Activated CD4-positive, alpha-beta T cell treated with anti-CD3 and anti-CD28 coated beads for 36 hours (primary cell): ENCODE results near the gene REP15. TPM values are rescaled to one million over a fixed set of nuclear protein-coding genes. Genes with fewer than 3 reads are reported as not detected.
A peak's percentile ranks its signal among the peaks of the same experiment; 100 is the strongest.
"Not testable (repeated sequence)": the region's sequence is repeated elsewhere in the genome, so short reads cannot be mapped to it uniquely, and the experiment has no call there.

Experiments used
- ATAC-seq: fragments of 200-7000 bp; cut with Tn5 transposase; one replicate; pipeline ENCODE4 v1.10.0; 2021; ENCODE audit warnings: mild to moderate bottlenecking, moderate library complexity
- CTCF ChIA-PET: fragments of 350-600 bp; sonication (Branson Sonifier 250); formaldehyde crosslinking; loops from one replicate; lab custom pipeline; 2021; ENCODE audit warnings: antibody characterized with exemption; lab: Charles Lee
- POLR2A ChIA-PET: fragments of 350-600 bp; sonication (Branson Sonifier 250); formaldehyde crosslinking; loops from one replicate; lab custom pipeline; 2021; ENCODE audit warnings: antibody characterized with exemption, inconsistent platforms; lab: Charles Lee
- DNase-seq: peaks from one replicate; pipeline ENCODE4 v3.0.0-alpha.2; 2020
- H3K27ac Mint-ChIP-seq: one replicate; pipeline ENCODE4 v1.8.0; 2021; ENCODE audit warnings: mixed read lengths
- H3K27me3 Mint-ChIP-seq: one replicate; pipeline ENCODE4 v1.8.0; 2021; ENCODE audit warnings: mixed read lengths
- H3K36me3 Mint-ChIP-seq: one replicate; pipeline ENCODE4 v1.8.0; 2021; ENCODE audit warnings: low read depth, mixed read lengths
- H3K4me1 Mint-ChIP-seq: one replicate; pipeline ENCODE4 v1.8.0; 2021; ENCODE audit warnings: mixed read lengths
- H3K4me3 Mint-ChIP-seq: one replicate; pipeline ENCODE4 v1.8.0; 2021; ENCODE audit warnings: mild to moderate bottlenecking, moderate library complexity, mixed read lengths
- H3K9me3 Mint-ChIP-seq: one replicate; pipeline ENCODE4 v1.8.0; 2021; ENCODE audit warnings: low read depth, mixed read lengths
- intact Hi-C, 2 experiments: fragments of 100-400 bp; cut with DNase I in 1 of 2; cut with micrococcal nuclease in 1 of 2; formaldehyde crosslinking; loops; one replicate each; pipeline versions ENCODE4 v1.14.2 to v1.15.1; 2022 to 2024; cut with DNase I, micrococcal nuclease
- total RNA-seq, 2 experiments: library from RNA; stranded (reverse); gene quantifications; one replicate each; pipeline ENCODE4 v1.2.3, GENCODE V29; 2021

The REP15 gene
- total RNA-seq, 2 experiments from 2014 or later, result not detected

- H3K36me3 Mint-ChIP-seq, result peaks cover 29% of the 10 kb centered on the region
Measured at GRCh38 chr12:27730097-27730588, 33.9 kb downstream of the REP15 start.

GRCh38 chr12:27732281-27732680 is 36.0 kb downstream of the REP15 start:
- no peaks in the 10 kb centered on the region for H3K4me1 Mint-ChIP-seq
- no peak overlapping the region for H3K4me3 Mint-ChIP-seq
- H3K36me3 Mint-ChIP-seq, result peaks cover 23% of the 10 kb centered on the region
- ChIA-PET POLR2A (no interaction called here), CTCF (interaction anchor here (1.1 to 4.6 kb wide), 4 partner anchors 10 to 206 kb away, joined by 3 to 35 read pairs (median 5); no protein-coding TSS in a partner anchor)
- H3K27ac Mint-ChIP-seq, result no peak overlapping the region
- intact Hi-C loops, result loop anchor here in 1 of 2 experiments (2.0 to 5.0 kb wide), 2 partner anchors 1141 to 1265 kb away; no protein-coding TSS in a partner anchor
- peak; percentile 63 for ATAC-seq
- no peaks in the 10 kb centered on the region for H3K9me3 Mint-ChIP-seq
- H3K27me3 Mint-ChIP-seq, result no peaks in the 10 kb centered on the region
- peak; percentile 40 for DNase-seq

More at GRCh38 chr12:27730097-27730588, 33.9 kb downstream of the REP15 start:
- DNase-seq (no peak), ATAC-seq (no peak)
- ChIA-PET CTCF (no interaction called here), POLR2A (no interaction called here)
- Mint-ChIP-seq H3K27ac (no peak overlapping the region), H3K27me3 (no peaks in the 10 kb centered on the region), H3K4me3 (no peak overlapping the region), H3K4me1 (no peaks in the 10 kb centered on the region), H3K9me3 (no peaks in the 10 kb centered on the region)
- intact Hi-C loops, result loop anchor here in 1 of 2 experiments (5.0 kb wide), 1 partner anchor 1267 kb away; no protein-coding TSS in a partner anchor

GRCh38 chr12:27733052-27733656 is 36.9 kb downstream of the REP15 start:
- Mint-ChIP-seq H3K27ac (no peak overlapping the region), H3K4me1 (no peaks in the 10 kb centered on the region), H3K9me3 (no peaks in the 10 kb centered on the region), H3K36me3 (peaks cover 27% of the 10 kb centered on the region), H3K4me3 (no peak overlapping the region), H3K27me3 (no peaks in the 10 kb centered on the region)
- peak; percentile 42 for ATAC-seq
- intact Hi-C loops, result loop anchor here (1.0 to 5.0 kb wide), 4 partner anchors 88 to 1264 kb away; no protein-coding TSS in a partner anchor
- POLR2A ChIA-PET, result no interaction called here
- CTCF ChIA-PET, result interaction anchor here (0.6 to 5.3 kb wide), 12 partner anchors 9 to 1139 kb away, joined by 3 to 38 read pairs (median 4); no protein-coding TSS in a partner anchor
- peak; percentile 60 for DNase-seq

- Mint-ChIP-seq H3K4me1 (no peaks in the 10 kb centered on the region), H3K9me3 (no peaks in the 10 kb centered on the region), H3K4me3 (no peak overlapping the region), H3K36me3 (peaks cover 27% of the 10 kb centered on the region), H3K27ac (no peak overlapping the region), H3K27me3 (no peaks in the 10 kb centered on the region)
- DNase-seq (no peak), ATAC-seq (no peak)
- ChIA-PET CTCF (interaction anchor here (0.6 to 5.3 kb wide), 11 partner anchors 8 to 1138 kb away, joined by 3 to 38 read pairs (median 4); no protein-coding TSS in a partner anchor), POLR2A (no interaction called here)
- intact Hi-C loops, result loop anchor here (1.0 to 5.0 kb wide), 4 partner anchors 88 to 1264 kb away; no protein-coding TSS in a partner anchor
Measured at GRCh38 chr12:27733791-27734190, 37.5 kb downstream of the REP15 start.

GRCh38 chr12:27734321-27734720 is 38.1 kb downstream of the REP15 start:
- DNase-seq, ATAC-seq, H3K27me3 Mint-ChIP-seq, POLR2A ChIA-PET, H3K9me3 Mint-ChIP-seq, H3K27ac Mint-ChIP-seq, H3K4me1 Mint-ChIP-seq, H3K4me3 Mint-ChIP-seq: not testable (repeated sequence)
- CTCF ChIA-PET, result interaction anchor here (2.2 to 5.3 kb wide), 4 partner anchors 86 to 206 kb away, joined by 7 to 38 read pairs (median 24); no protein-coding TSS in a partner anchor
- H3K36me3 Mint-ChIP-seq, result peaks cover 26% of the 10 kb centered on the region
- intact Hi-C loops, result loop anchor here in 1 of 2 experiments (5.0 kb wide), 1 partner anchor 1263 kb away; no protein-coding TSS in a partner anchor

- POLR2A ChIA-PET, result no interaction called here
- intact Hi-C loops, result no loop called here
Measured at GRCh38 chr12:27743601-27744000, 47.4 kb downstream of the REP15 start.

GRCh38 chr12:27745734-27746133 is 49.5 kb downstream of the REP15 start:
- POLR2A ChIA-PET, ATAC-seq, DNase-seq, intact Hi-C loops, H3K27me3 Mint-ChIP-seq, H3K4me1 Mint-ChIP-seq, H3K9me3 Mint-ChIP-seq, H3K4me3 Mint-ChIP-seq, H3K27ac Mint-ChIP-seq: not testable (repeated sequence)
- CTCF ChIA-PET, result interaction anchor here (0.9 to 1.1 kb wide), 2 partner anchors 14 to 76 kb away, joined by 3 read pairs; no protein-coding TSS in a partner anchor
- H3K36me3 Mint-ChIP-seq, result peaks cover 34% of the 10 kb centered on the region

More at GRCh38 chr12:27743601-27744000, 47.4 kb downstream of the REP15 start:
- H3K9me3 Mint-ChIP-seq, result no peaks in the 10 kb centered on the region
- H3K4me1 Mint-ChIP-seq, result peaks cover 9% of the 10 kb centered on the region
- peaks cover 37% of the 10 kb centered on the region for H3K36me3 Mint-ChIP-seq
- DNase-seq, result no peak
- H3K27ac Mint-ChIP-seq, result no peak overlapping the region
- no peak for ATAC-seq
- no peaks in the 10 kb centered on the region for H3K27me3 Mint-ChIP-seq
- no peak overlapping the region for H3K4me3 Mint-ChIP-seq
- CTCF ChIA-PET, result no interaction called here

Other genes starting within 250 kb of the REP15 start
- under 1 TPM in 1 of 2 experiments, not detected in 1; 0.23 TPM for gene SMCO2, start 249.7 kb upstream of the REP15 start, total RNA-seq
- gene PPFIBP1, start 172.2 kb upstream of the REP15 start, total RNA-seq, result 10 to 100 TPM; 14.9 to 15.6 TPM
- 10 to 100 TPM; 58.5 to 62.1 TPM for gene MRPS35, start 14.4 kb downstream of the REP15 start, total RNA-seq
- 1 to 10 TPM; 7.1 to 9.2 TPM for gene KLHL42, start 83.8 kb downstream of the REP15 start, total RNA-seq
- not detected for gene MANSC4, start 83.8 kb downstream of the REP15 start, total RNA-seq